HEK293 (cell line): ENCODE results near the gene OR51E1.

Source experiments
- CTCF ChIA-PET: fragments of 350-600 bp; formaldehyde crosslinking; extraction: SDS; loops from one replicate; lab custom pipeline; 2021; ENCODE audit warnings: antibody characterized with exemption; lab: Yijun Ruan, JAX
- POLR2A ChIA-PET: fragments of 300-600 bp; formaldehyde crosslinking; extraction: SDS; loops from one replicate; lab custom pipeline; 2020; ENCODE audit warnings: antibody characterized with exemption, inconsistent platforms; lab: Yijun Ruan, JAX
- H3K27ac ChIP-seq: fragments of 200-500 bp; sonication (Bioruptor generic); 2 replicates; pipeline ENCODE4 v1.5.1; 2014; ENCODE audit warnings: low read depth, low read length, control low read depth, inconsistent platforms; ENCODE audit errors: extremely low read depth
- H3K36me3 ChIP-seq, 2 experiments: fragments of 200-500 bp in 1 of 2; sonication (Bioruptor generic) in 1 of 2; 1 replicate in 1 of 2; 2 replicates in 1 of 2; pipeline ENCODE4 v1.5.1; 2014 to 2017; ENCODE audit warnings: inconsistent platforms in 2 of 2, low read length in 2 of 2; ENCODE audit not compliant: control insufficient read depth in 2 of 2, insufficient read depth in 1 of 2
- H3K4me1 ChIP-seq: fragments of 200-500 bp; sonication (Bioruptor generic); 2 replicates; pipeline ENCODE4 v1.5.1; 2014; ENCODE audit warnings: mild to moderate bottlenecking, low read length, inconsistent platforms; ENCODE audit not compliant: control insufficient read depth, insufficient read depth
- H3K4me3 ChIP-seq: 2 replicates; pipeline ENCODE4 v1.5.1; 2011; ENCODE audit warnings: low read depth, mild to moderate bottlenecking, control low read depth, low read length, moderate library complexity
- H3K9me3 ChIP-seq: fragments of 200-500 bp; sonication (Bioruptor generic); 2 replicates; pipeline ENCODE4 v1.5.1; 2014; ENCODE audit warnings: low read depth, low read length, inconsistent platforms; ENCODE audit not compliant: control insufficient read depth, insufficient read depth
- KLF1 ChIP-seq: fragments of 450-650 bp; formaldehyde crosslinking; IDR thresholded peaks from 2 replicates; pipeline ENCODE4 v1.5.1; 2016; ENCODE audit warnings: missing biosample characterization, missing genetic modification characterization
- KLF16 ChIP-seq: fragments of 450-650 bp; formaldehyde crosslinking; IDR thresholded peaks from 2 replicates; pipeline ENCODE4 v1.5.1; 2017; ENCODE audit warnings: missing biosample characterization, missing genetic modification characterization
- OSR2 ChIP-seq: fragments of 450-650 bp; formaldehyde crosslinking; IDR thresholded peaks from 2 replicates; pipeline ENCODE4 v1.5.1; 2016; ENCODE audit warnings: missing biosample characterization, missing genetic modification characterization
- ZBTB20 ChIP-seq: fragments of 450-650 bp; formaldehyde crosslinking; IDR thresholded peaks from 2 replicates; pipeline ENCODE4 v1.5.1; 2016; ENCODE audit warnings: missing biosample characterization, missing genetic modification characterization
- ZEB2 ChIP-seq: fragments of 450-650 bp; formaldehyde crosslinking; IDR thresholded peaks from 2 replicates; pipeline ENCODE4 v1.5.1; 2016; ENCODE audit warnings: missing biosample characterization, missing genetic modification characterization
- ZIC2 ChIP-seq: fragments of 450-650 bp; formaldehyde crosslinking; IDR thresholded peaks from 2 replicates; pipeline ENCODE4 v1.5.1; 2016; ENCODE audit warnings: missing biosample characterization, missing genetic modification characterization
- ZNF138 ChIP-seq: fragments of 450-650 bp; formaldehyde crosslinking; IDR thresholded peaks from 2 replicates; pipeline ENCODE4 v1.5.1; 2016; ENCODE audit warnings: missing biosample characterization, missing genetic modification characterization, borderline replicate concordance
- ZNF341 ChIP-seq: fragments of 450-650 bp; formaldehyde crosslinking; IDR thresholded peaks from 2 replicates; pipeline ENCODE4; 2016; ENCODE audit warnings: low read depth, missing biosample characterization, missing genetic modification characterization
- ZNF394 ChIP-seq: fragments of 450-650 bp; formaldehyde crosslinking; IDR thresholded peaks from 2 replicates; pipeline ENCODE4 v1.5.1; 2016; ENCODE audit warnings: missing biosample characterization, missing genetic modification characterization, mild to moderate bottlenecking, moderate library complexity, borderline replicate concordance
- ZNF404 ChIP-seq: fragments of 450-650 bp; formaldehyde crosslinking; IDR thresholded peaks from 2 replicates; pipeline ENCODE4 v1.5.1; 2017; ENCODE audit warnings: missing biosample characterization, missing genetic modification characterization
- ZNF549 ChIP-seq: fragments of 450-650 bp; IDR thresholded peaks from 2 replicates; pipeline ENCODE4 v1.5.1; 2018; ENCODE audit warnings: missing biosample characterization, missing genetic modification characterization, mild to moderate bottlenecking, inconsistent platforms, moderate library complexity
- ZNF585B ChIP-seq: fragments of 450-650 bp; formaldehyde crosslinking; IDR thresholded peaks from 2 replicates; pipeline ENCODE4 v1.5.1; 2016; ENCODE audit warnings: missing biosample characterization, missing genetic modification characterization
- ZNF629 ChIP-seq: fragments of 450-650 bp; formaldehyde crosslinking; IDR thresholded peaks from 2 replicates; pipeline ENCODE4 v1.5.1; 2017; ENCODE audit warnings: missing biosample characterization, missing genetic modification characterization
- ZNF660 ChIP-seq: fragments of 450-650 bp; IDR thresholded peaks from 2 replicates; pipeline ENCODE4 v1.5.1; 2018; ENCODE audit warnings: missing biosample characterization, mild to moderate bottlenecking, missing genetic modification characterization
- ZNF664 ChIP-seq: fragments of 450-650 bp; formaldehyde crosslinking; IDR thresholded peaks from 2 replicates; pipeline ENCODE4 v1.5.1; 2016; ENCODE audit warnings: missing biosample characterization, missing genetic modification characterization
- ZNF776 ChIP-seq: fragments of 450-650 bp; formaldehyde crosslinking; IDR thresholded peaks from 2 replicates; pipeline ENCODE4 v1.5.0; 2017; ENCODE audit warnings: missing biosample characterization, missing genetic modification characterization, borderline replicate concordance
- TF ChIP-seq, protein P1 (sequence below): fragments of 450-650 bp; formaldehyde crosslinking; IDR thresholded peaks from 2 replicates; pipeline ENCODE4 v1.5.1; 2016; ENCODE audit warnings: missing biosample characterization, missing genetic modification characterization
- TF ChIP-seq, protein P2 (sequence below): fragments of 450-650 bp; formaldehyde crosslinking; IDR thresholded peaks from 2 replicates; pipeline ENCODE4 v1.5.1; 2016; ENCODE audit warnings: missing biosample characterization, missing genetic modification characterization
- TF ChIP-seq, protein P3 (sequence below): fragments of 450-650 bp; formaldehyde crosslinking; IDR thresholded peaks from 2 replicates; pipeline ENCODE4 v1.5.1; 2016; ENCODE audit warnings: missing biosample characterization, missing genetic modification characterization
- TF ChIP-seq, protein P4 (sequence below): fragments of 450-650 bp; formaldehyde crosslinking; IDR thresholded peaks from 2 replicates; pipeline ENCODE4 v1.5.1; 2016; ENCODE audit warnings: missing biosample characterization, missing genetic modification characterization, borderline replicate concordance
- TF ChIP-seq, protein P5 (sequence below): fragments of 450-650 bp; formaldehyde crosslinking; IDR thresholded peaks from 2 replicates; pipeline ENCODE4 v1.5.1; 2017; ENCODE audit warnings: missing biosample characterization, missing genetic modification characterization

OR51E1 gene

DNA sequence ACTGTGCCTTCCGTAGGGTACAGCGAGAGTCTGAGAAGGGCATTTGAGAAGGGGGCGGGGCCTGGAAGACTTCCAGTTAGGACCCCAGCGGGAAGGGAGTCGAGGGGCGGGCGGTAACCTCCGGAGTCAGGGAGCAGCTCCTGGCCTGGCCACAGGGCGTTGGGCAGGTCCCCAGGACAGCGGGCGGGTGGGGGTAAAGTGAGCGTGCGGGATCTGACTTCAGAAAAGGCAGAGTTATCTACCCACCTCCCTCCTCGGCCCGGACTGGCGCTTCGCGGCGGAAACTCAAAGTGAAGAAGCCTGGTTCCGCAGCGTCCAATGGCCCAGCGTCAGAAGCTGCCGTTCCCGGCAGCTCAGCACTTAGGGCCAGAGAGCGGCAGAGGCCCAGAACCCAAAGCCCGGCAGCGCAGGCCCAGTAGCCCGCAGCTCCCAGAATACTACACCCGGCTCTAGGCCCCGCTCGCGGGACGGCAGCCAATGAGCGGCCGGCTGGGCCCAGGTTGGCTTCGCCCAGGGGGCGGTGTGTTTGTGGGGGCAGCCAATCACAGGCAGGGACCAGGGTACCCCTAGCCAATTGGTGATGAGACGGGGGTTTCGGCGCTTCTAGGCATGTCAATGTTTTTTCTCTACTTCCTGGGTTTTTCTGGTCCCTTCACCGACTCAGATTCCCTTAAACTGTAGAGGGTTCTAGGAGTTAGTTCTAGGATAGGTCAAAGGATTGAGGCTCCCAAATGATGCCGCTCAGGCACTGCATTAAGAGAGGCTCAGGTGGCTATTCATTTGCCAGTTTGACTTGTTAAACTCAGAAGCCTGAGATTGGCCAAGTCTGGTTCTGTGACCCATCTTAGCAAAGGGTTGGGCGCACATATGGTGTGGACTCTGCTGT lies 35.8 kb upstream of the OR51E1 start, which contains the start of gene TRIM68:
Gene TRIM68, minus strand, starts transcription at position 451 of the 886 bp plus-strand sequence. CDS start 2,727 bp downstream, outside the sequence.
- Histone ChIP-seq H3K36me3 (peaks cover 0 to 26% of the 10 kb centered on the region in 2 experiments; a peak in 1 of 3 replicates), H3K9me3 (no peaks in the 10 kb centered on the region), H3K27ac (peak within 1 kb of the TSS; percentile 84), H3K4me3 (peak within 1 kb of the TSS; percentile 62), H3K4me1 (0 out of 2 replicates have a peak, but pooled peaks cover 3% of the 10 kb centered on the region)
- ChIA-PET CTCF (interaction anchor here (0.6 to 4.0 kb wide), 5 partner anchors 18 to 421 kb away, joined by 3 to 12 read pairs (median 4); no protein-coding TSS in a partner anchor), POLR2A (interaction anchor here (0.6 to 1.4 kb wide), 4 partner anchors 15 to 421 kb away, joined by 3 to 8 read pairs (median 4); no protein-coding TSS in a partner anchor)
- peak; percentile 53; the same call in 1 of the 2 replicates for TF ChIP-seq ZEB2
- 0 out of 2 replicates have a peak, but pooled peaks have one; percentile 17 for TF ChIP-seq OSR2 (tag by site-specific recombination)
- no peak for TF ChIP-seq ZNF776
- TF ChIP-seq ZNF585B (tag by site-specific recombination) = no peak
- TF ChIP-seq, protein P1, sequence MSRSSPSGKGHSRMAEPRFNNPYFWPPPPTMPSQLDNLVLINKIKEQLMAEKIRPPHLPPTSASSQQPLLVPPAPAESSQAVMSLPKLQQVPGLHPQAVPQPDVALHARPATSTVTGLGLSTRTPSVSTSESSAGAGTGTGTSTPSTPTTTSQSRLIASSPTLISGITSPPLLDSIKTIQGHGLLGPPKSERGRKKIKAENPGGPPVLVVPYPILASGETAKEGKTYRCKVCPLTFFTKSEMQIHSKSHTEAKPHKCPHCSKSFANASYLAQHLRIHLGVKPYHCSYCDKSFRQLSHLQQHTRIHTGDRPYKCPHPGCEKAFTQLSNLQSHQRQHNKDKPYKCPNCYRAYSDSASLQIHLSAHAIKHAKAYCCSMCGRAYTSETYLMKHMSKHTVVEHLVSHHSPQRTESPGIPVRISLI (tag by site-specific recombination) = 0 out of 2 replicates have a peak, but pooled peaks have one; percentile 72
- TF ChIP-seq ZNF394 (tag by site-specific recombination) = peak; percentile 49; the same call in 1 of the 2 replicates
- TF ChIP-seq ZNF549 = no peak
- TF ChIP-seq ZIC2 (tag by site-specific recombination) = peak; percentile 24; the same call in 1 of the 2 replicates
- TF ChIP-seq ZBTB20 (tag by site-specific recombination) = peak; percentile 26; the same call in 1 of the 2 replicates
- TF ChIP-seq, protein P2, sequence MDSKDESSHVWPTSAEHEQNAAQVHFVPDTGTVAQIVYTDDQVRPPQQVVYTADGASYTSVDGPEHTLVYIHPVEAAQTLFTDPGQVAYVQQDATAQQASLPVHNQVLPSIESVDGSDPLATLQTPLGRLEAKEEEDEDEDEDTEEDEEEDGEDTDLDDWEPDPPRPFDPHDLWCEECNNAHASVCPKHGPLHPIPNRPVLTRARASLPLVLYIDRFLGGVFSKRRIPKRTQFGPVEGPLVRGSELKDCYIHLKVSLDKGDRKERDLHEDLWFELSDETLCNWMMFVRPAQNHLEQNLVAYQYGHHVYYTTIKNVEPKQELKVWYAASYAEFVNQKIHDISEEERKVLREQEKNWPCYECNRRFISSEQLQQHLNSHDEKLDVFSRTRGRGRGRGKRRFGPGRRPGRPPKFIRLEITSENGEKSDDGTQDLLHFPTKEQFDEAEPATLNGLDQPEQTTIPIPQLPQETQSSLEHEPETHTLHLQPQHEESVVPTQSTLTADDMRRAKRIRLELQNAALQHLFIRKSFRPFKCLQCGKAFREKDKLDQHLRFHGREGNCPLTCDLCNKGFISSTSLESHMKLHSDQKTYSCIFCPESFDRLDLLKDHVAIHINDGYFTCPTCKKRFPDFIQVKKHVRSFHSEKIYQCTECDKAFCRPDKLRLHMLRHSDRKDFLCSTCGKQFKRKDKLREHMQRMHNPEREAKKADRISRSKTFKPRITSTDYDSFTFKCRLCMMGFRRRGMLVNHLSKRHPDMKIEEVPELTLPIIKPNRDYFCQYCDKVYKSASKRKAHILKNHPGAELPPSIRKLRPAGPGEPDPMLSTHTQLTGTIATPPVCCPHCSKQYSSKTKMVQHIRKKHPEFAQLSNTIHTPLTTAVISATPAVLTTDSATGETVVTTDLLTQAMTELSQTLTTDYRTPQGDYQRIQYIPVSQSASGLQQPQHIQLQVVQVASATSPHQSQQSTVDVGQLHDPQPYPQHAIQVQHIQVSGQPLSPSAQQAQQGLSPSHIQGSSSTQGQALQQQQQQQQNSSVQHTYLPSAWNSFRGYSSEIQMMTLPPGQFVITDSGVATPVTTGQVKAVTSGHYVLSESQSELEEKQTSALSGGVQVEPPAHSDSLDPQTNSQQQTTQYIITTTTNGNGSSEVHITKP (tag by site-specific recombination) = peak; percentile 29; the same call in 1 of the 2 replicates
- no peak for TF ChIP-seq ZNF138 (tag by site-specific recombination)
- no peak for TF ChIP-seq ZNF664 (tag by site-specific recombination)
- TF ChIP-seq ZNF404 (tag by site-specific recombination) = no peak
- TF ChIP-seq KLF16 (tag by site-specific recombination) = peak; percentile 61
- TF ChIP-seq, protein P3, sequence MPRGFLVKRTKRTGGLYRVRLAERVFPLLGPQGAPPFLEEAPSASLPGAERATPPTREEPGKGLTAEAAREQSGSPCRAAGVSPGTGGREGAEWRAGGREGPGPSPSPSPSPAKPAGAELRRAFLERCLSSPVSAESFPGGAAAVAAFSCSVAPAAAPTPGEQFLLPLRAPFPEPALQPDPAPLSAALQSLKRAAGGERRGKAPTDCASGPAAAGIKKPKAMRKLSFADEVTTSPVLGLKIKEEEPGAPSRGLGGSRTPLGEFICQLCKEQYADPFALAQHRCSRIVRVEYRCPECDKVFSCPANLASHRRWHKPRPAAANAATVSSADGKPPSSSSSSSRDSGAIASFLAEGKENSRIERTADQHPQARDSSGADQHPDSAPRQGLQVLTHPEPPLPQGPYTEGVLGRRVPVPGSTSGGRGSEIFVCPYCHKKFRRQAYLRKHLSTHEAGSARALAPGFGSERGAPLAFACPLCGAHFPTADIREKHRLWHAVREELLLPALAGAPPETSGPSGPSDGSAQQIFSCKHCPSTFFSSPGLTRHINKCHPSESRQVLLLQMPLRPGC = no peak
- peak; percentile 95 for TF ChIP-seq ZNF341 (tag by site-specific recombination)
- peak; percentile 48 for TF ChIP-seq KLF1 (tag by site-specific recombination)
- TF ChIP-seq ZNF660 = peak; percentile 25
- TF ChIP-seq, protein P4, sequence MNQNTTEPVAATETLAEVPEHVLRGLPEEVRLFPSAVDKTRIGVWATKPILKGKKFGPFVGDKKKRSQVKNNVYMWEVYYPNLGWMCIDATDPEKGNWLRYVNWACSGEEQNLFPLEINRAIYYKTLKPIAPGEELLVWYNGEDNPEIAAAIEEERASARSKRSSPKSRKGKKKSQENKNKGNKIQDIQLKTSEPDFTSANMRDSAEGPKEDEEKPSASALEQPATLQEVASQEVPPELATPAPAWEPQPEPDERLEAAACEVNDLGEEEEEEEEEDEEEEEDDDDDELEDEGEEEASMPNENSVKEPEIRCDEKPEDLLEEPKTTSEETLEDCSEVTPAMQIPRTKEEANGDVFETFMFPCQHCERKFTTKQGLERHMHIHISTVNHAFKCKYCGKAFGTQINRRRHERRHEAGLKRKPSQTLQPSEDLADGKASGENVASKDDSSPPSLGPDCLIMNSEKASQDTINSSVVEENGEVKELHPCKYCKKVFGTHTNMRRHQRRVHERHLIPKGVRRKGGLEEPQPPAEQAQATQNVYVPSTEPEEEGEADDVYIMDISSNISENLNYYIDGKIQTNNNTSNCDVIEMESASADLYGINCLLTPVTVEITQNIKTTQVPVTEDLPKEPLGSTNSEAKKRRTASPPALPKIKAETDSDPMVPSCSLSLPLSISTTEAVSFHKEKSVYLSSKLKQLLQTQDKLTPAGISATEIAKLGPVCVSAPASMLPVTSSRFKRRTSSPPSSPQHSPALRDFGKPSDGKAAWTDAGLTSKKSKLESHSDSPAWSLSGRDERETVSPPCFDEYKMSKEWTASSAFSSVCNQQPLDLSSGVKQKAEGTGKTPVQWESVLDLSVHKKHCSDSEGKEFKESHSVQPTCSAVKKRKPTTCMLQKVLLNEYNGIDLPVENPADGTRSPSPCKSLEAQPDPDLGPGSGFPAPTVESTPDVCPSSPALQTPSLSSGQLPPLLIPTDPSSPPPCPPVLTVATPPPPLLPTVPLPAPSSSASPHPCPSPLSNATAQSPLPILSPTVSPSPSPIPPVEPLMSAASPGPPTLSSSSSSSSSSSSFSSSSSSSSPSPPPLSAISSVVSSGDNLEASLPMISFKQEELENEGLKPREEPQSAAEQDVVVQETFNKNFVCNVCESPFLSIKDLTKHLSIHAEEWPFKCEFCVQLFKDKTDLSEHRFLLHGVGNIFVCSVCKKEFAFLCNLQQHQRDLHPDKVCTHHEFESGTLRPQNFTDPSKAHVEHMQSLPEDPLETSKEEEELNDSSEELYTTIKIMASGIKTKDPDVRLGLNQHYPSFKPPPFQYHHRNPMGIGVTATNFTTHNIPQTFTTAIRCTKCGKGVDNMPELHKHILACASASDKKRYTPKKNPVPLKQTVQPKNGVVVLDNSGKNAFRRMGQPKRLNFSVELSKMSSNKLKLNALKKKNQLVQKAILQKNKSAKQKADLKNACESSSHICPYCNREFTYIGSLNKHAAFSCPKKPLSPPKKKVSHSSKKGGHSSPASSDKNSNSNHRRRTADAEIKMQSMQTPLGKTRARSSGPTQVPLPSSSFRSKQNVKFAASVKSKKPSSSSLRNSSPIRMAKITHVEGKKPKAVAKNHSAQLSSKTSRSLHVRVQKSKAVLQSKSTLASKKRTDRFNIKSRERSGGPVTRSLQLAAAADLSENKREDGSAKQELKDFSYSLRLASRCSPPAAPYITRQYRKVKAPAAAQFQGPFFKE (tag by site-specific recombination) = no peak
- 0 out of 2 replicates have a peak, but pooled peaks have one; percentile 44 for TF ChIP-seq ZNF629 (tag by site-specific recombination)
- TF ChIP-seq, protein P5, sequence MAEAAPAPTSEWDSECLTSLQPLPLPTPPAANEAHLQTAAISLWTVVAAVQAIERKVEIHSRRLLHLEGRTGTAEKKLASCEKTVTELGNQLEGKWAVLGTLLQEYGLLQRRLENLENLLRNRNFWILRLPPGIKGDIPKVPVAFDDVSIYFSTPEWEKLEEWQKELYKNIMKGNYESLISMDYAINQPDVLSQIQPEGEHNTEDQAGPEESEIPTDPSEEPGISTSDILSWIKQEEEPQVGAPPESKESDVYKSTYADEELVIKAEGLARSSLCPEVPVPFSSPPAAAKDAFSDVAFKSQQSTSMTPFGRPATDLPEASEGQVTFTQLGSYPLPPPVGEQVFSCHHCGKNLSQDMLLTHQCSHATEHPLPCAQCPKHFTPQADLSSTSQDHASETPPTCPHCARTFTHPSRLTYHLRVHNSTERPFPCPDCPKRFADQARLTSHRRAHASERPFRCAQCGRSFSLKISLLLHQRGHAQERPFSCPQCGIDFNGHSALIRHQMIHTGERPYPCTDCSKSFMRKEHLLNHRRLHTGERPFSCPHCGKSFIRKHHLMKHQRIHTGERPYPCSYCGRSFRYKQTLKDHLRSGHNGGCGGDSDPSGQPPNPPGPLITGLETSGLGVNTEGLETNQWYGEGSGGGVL (tag by site-specific recombination) = no peak
